ENCODE results near the gene MBOAT7.

Gene MBOAT7

DNA sequence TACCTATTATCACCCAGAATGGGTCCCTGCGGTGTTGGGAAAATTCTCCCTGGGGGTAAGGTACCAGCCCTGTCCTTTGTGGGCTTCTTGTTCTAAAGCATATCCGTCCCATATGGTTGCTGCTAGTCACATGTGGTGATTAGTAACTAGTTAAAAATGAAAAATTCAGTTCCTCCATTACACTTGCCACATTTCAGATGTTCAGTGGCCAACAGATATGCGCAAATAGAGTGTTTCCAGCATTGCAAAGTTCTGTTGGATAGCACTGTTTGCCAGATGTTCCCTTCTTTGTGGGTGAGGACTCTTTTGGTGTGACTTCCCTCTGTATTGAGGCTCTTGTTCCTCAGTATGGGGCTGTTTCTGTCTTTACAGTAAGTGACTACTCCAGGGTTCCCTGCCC is 48.0 kb downstream of the MBOAT7 start:
- DNase-seq, result no peak

DNA sequence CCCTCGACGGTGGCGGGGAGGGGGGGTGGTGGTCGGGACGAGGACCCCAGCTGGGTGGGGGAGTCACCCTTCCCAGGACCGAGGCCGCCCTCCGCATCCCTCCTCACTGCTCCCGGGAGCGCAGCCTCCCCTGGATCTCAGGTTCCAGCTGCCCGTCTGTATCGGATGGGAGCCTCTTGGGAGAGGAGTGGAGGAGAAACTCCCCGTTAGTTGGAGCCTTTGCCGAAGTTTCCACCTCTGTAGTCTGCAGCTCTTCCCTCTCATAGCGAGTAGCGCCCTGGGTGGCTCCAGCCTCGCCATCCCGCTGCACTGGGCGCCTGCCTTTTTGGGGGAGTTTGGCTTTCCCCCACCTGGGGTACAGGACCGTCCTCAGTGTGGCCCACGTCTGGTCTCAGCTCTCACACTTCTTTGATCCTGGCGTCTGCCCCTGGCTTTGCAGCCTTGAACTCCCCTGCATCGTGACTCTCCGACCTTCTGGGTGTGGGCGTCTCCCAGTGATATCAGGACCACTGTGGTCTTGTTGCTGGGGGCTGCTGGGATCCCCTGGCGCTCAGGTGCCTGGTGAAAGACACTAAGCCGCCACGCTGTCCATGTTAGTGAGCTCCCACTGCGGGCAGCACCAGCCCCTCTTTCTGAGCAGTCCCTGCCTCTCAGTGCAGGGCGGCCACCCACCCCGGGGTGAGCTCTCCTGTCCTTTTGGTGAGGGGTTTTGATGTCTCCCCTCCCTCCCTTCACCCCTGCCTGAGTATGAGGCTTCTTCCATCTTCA is 50.7 kb downstream of the MBOAT7 start:
- no peak for DNase-seq

DNA sequence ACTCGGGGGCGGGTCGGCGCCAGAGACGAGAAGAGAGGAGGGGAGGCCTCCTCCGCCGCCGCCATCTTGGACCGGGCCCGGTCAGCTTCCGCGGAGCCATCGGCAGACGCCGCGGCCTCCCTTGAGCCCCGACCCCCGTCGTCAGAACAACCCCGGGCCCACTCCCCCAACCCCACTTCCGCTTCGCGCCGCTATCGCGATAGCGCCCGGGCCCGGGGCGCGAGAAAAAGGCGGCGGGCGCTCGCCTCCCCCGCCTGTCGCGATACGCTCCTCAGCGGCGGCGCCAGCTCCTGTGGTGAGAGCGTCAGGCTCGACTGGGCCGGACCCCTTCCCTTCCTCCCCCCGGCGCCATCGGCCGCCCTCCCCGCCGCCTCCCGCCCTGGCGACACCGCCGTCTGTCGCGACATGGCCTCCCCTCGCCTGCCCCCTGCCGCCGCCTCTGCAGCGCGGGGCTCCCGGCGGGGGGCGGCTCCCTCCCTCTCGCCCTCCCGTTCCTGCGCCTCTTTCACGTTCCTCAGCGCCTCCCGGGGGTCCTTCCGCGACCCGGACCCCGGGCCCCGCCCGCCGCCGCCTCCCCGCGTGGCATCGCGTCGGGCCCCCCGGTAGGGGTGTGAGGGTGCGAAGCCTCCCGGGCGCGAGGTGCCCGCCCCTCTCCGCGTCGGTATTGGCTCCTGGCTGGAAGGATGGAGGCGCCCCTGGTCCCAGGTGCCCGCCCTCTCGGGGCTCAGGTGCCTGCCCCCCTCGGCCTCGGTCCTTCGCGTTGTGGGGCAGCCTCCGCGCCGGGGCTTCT is 51.5 kb downstream of the MBOAT7 start, which contains the start of gene CNOT3:
TSS of gene CNOT3 (plus strand) at position 64 of the 790 bp plus-strand sequence. CDS start 5,217 bp downstream, outside the sequence.
- no peak for DNase-seq

GRCh38 chr19:54136864-54137698 is 52.3 kb downstream of the MBOAT7 start:
- DNase-seq, result peak; percentile 92

DNA sequence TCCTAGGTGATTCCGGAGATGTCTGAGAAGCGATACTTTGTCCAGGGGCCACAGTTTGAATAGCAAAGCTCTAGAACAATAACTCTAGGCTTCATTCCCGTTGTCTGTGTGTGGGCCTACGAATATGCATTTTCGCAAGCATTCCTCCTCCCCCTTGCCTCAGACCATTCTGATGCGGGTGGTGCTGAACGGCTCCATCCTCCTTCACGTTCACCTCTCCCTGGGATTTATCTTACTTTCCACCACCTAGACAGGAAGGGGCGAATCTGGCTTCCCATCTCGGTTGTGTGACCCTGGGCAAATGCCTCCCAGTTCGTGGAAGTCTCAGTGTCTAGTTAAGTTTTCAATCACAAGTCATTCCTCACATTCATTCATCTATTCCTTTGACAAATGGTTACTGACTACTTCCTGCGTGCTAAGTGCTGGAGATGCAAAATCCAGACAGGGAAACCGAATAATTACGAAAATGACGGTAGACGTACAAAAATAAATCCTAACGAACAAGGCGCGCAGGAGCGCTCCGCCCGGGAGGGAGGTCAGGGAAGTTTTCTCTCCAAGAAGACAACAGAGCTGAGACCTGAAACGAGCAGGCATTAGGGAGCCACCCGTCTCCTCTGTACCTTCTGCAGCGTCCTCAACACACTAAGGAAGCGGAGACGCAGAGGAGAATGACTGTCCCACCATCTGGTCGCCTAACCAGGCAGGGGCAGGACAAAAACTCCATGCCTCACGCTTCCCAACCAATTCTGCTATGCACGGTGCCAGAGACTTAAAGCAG is 53.1 kb downstream of the MBOAT7 start:
- DNase-seq, result no peak

- no peak for DNase-seq
Measured at GRCh38 chr19:54133957-54134590, 55.3 kb downstream of the MBOAT7 start.

GRCh38 chr19:54133312-54133956 is 55.9 kb downstream of the MBOAT7 start:
- DNase-seq, result no peak

DNA sequence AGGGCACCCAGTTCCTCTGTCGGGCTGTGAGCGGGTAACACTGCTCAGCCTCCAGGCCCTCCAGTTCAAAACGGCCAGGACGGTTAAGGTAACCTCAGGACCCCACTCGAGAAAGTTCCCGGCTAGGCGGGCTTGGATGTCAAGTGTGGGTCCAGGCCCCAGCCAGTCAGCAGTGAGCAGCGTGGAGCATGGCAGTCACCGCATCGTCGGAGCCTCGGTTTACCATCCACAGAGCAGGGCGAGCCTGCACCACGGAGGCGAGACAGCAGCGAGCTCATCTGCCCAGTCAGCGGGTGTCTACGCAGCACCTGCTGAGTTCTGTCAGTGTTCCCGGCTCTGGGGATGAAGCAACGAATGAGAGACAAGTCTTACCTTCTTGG is 59.8 kb downstream of the MBOAT7 start:
- DNase-seq, result no peak

DNA sequence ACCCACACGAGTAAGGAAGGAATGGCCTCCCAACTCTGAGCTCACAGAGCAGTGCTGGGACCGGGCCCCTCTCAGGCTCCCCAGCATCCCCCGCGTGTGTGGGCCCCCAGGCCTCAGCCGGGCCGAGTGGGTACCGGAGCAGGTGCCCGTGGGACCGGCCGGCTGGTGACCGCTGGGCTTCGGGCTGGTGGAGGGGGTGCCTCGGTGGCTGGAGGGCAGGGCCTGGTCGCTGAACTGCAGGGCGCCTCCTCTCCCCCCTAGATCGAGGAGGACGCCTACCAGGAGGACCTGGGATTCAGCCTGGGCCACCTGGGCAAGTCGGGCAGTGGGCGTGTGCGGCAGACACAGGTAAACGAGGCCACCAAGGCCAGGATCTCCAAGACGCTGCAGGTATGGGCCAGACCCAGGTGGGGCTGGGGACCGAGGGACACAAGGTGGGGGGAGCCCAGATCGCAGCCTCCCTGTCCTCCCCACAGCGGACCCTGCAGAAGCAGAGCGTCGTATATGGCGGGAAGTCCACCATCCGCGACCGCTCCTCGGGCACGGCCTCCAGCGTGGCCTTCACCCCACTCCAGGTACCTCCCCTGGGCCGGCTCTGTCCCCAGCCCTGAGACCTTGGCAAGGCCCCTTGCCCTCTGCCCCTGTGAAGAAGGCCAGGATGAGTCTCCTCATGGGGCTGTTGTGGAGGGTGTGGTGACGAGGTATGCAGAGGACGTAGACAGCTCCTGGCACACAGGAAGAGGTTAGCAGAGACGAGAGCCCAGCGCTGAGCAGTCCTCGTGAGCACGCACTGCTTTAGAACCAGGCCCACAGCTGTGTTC is 60.4 kb downstream of the MBOAT7 start:
- no peak for DNase-seq

DNA sequence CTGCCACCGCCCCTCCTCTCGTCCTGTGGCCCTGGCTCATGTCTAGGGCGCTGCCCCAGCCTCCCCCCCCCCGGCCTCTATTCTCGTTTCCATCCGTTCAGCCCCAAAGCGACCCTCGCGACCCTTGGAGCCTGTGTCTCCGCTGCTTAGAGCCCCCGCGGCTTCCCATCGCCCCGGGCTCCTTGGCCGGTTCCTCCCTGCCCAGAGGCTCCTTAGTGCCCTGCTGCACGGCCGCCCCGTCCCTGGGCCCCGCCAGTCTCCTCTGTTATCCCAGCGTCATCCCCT is 61.0 kb downstream of the MBOAT7 start:
- DNase-seq, result no peak

DNA sequence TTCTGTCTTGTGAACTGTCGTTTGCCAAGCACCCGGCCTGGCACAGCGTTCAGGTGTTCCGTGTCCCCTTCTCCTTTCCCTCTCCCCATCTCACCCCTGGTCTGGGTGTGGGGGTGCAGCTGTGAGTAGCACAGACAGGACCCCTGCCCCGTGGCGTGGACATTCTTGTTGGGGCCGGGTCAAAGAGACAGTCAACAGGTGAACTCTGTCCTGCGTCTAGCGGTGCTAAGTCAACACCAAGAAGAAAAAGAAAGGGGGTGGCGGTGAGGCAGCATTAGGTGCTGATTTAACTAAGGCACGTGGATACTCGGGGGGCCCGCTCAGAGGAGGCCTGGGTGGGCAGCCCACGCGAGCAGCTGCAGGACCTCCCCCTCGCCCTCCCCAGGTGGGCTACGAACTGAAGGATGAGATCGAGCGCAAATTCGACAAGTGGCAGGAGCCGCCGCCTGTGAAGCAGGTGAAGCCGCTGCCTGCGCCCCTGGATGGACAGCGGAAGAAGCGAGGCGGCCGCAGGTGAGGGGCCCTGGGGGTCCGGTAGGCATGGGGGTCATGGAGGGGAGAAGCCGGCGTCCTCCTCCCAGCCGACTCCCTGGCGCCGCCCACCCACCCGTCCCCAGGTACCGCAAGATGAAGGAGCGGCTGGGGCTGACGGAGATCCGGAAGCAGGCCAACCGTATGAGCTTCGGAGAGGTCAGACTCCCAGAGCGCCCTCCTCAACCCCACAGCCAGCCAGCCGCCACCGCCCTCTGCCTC is 61.5 kb downstream of the MBOAT7 start:
- DNase-seq, result no peak

DNA sequence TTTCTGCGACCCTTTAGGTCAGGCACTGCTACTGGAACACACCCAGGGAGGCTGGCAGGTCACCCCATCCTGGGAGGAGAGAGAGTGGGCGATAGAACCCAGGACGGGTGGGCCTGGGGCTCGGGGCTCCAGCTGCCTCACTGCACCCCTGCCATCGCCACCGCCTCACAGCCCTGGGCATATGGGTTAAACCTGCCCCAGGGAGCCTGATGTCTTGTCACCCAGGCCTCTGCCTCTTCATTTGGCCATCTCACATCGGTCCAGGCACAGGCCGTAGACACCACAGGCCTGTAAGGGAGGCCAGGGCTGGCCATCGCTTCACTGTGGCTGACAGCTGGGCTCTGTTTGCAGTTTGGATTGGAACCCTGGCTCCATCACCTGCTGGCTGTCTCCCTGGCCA is 63.7 kb downstream of the MBOAT7 start:
- no peak for DNase-seq

GRCh38 chr19:54124393-54124792 is 65.0 kb downstream of the MBOAT7 start:
- no peak for DNase-seq

- no peak for DNase-seq
Measured at GRCh38 chr19:54123682-54124081, 65.7 kb downstream of the MBOAT7 start.
